Fibroblast of skin of right biceps (primary cell): Measurements from ENCODE around the gene BAZ1B.
"Not testable (repeated sequence)": the region's sequence is repeated elsewhere in the genome, so short reads cannot be mapped to it uniquely, and the experiment has no call there.

Experiments
- DNase-seq: peaks from one replicate; pipeline ENCODE4 v3.0.0-alpha.2; 2013

Gene BAZ1B

DNA sequence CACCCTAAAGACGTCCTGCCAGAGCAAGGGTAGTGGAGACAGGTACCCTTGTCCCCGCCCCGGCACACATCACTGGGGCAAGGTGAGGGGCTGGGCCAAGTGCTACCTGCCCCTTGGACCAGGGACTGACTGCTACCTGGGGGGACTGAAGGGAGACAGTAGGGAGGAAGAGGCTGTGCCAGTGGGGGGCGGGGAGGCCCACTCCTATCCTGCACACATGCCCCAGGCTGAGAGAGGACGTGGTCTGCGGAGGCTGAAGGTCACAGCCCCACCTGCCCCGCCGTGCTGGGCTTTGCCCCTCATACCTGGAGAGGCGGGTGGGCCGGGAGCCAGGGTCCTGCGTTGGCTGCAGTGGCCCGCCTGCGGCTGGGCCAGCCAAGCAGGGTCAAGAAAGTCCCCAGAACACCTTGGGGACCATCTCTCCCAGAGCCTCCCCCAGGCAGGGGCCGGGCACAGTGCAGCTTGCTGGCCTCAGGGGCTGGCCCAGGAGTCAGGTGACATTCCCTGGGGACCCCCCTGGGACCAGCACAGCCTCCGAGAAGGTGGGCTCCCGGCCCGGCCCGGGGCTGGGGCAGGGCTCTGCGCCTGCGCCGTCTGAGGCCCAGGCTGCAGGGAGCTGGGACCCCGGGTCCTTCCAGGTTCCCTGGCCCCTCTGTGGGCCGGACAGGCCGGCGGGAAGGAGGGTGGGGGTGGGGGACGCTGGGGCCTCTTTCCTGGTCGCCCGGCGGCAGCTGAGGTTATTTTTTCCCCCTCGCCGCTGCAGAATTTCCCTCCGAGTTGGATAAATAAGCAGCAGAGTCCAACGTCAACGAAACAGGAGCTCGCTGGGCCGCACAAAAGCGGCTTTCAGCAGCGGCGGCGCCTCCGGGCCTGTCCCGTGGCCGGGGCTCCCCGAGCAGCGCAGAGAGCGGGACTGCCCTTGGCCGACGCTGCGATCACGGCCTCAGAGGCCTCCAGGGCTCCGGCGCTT lies 98.3 kb downstream of the BAZ1B start:
- peak; percentile 16 for DNase-seq

DNA sequence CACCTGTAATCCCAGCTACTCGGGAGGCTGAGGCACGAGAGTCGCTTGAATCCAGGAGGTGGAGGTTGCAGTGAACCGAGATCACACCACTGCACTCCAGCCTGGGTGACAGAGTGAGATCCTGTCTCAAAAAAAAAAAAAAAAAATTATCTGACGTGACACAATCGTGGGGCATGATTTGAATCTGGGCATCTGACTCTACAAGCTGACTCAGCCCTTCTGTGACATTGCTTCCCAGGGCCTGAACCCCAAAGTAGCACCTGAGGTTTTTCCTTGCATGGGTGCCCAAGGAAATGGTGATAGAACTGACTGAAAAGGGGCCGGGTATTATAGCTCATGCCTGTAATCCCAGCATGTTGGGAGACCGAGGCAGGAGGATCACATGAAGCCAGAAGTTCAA lies 101.5 kb downstream of the BAZ1B start:
- not testable (repeated sequence) for DNase-seq

GRCh38 chr7:73420016-73420415 lies 102.1 kb downstream of the BAZ1B start:
- peak; percentile 16 for DNase-seq

GRCh38 chr7:73418113-73418703 lies 103.9 kb downstream of the BAZ1B start:
- no peak for DNase-seq

DNA sequence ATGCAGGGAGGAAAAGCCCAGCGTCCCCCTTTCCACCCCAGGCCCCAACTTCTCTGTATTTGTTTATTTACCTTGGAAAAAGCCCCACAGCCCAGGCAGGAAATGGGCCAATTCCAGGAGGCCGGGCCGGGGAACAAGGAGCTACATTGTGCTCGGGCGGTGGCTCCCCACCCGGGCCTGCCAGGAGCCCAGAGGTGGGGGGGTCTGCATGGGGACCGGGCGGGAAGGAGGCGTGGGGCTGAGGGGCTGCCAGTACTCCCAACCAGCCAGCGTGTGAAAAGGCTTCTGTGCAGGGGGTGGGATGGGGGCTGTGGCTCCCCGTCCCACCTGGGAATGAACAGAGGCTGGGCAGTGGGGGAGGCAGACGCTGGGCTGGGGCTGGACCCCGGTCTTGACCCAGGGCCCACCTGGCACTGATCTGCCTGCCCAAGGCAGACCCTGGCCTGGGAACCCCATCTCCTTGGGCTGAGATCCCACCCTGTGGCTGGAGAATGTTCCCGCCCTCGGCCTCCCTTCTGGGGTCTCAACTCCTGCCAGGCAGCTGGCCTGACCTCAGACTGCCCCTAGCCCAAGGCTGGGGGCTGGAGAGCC lies 111.5 kb downstream of the BAZ1B start:
- DNase-seq = peak; percentile 21

DNA sequence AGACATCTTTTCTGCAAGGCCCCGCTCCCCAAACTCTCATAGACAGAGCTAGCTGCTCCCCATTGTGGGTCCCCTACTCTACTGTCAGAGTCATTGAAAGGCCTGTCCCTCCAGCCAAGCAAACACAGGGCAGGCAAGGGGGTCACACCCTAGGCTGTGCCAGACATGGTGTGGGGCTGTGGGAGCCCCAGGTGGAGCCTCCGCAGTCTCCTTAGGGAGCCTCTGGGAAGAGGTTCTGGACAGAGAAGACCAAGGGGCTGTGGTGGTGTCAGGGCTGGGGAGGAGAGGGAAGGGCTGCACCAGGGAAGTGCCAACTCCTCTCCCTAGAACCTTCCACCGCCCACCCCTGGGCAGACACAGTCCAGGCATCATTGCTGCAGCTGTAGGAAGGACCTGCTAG lies 117.2 kb downstream of the BAZ1B start:
- DNase-seq = not testable (repeated sequence)

- peak; percentile 73 for DNase-seq
Observed at GRCh38 chr7:73399185-73400050, 122.7 kb downstream of the BAZ1B start.

GRCh38 chr7:73397521-73398281 lies 124.4 kb downstream of the BAZ1B start:
- DNase-seq = no peak

DNA sequence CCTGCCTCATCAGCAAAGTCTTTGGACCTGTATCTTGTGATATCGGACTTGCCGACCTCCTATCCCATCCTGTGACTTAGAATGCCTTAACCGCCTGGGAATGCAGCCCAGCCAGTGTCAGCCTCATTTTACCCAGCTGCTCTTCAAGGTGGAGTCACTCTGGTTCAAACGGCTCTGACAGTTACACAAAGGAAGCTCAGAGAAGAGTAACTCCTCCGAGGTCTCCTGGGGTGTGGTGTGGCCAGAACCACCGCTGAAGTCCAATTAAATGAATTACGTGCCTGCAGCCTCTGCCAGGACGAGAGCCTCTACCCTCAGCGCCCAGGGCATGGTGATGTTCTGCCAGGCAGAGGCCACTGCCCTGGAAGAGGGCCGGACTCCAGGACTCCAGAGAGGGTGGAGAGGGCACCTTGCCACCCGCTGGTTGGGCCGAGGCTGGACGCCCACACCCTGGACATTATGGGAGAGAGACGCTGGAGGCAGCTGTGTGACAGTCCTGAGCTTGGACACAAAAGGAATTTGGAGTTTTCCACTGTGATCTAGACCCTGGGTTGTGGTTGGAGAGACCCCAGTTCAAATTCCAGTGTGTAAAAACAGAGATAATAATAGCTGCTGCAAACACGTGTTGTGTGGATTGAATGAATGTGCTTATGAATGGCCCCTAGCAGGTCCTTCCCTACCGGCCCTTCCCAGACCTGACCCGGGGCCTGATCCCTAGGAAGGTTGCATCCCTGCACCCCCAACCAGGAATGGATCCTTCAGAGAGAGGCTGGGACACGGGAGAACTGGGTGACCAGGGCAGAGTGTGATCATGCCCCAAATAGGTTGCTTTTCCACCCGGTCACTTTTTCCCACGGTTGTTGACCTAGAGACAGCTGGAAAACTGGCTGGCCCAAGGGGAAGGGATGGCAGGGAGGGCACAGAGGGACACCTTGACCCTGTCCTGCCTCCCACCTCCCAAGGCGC lies 126.3 kb downstream of the BAZ1B start:
- DNase-seq = no peak

- no peak for DNase-seq
Observed at GRCh38 chr7:73394422-73394821, 127.7 kb downstream of the BAZ1B start.

DNA sequence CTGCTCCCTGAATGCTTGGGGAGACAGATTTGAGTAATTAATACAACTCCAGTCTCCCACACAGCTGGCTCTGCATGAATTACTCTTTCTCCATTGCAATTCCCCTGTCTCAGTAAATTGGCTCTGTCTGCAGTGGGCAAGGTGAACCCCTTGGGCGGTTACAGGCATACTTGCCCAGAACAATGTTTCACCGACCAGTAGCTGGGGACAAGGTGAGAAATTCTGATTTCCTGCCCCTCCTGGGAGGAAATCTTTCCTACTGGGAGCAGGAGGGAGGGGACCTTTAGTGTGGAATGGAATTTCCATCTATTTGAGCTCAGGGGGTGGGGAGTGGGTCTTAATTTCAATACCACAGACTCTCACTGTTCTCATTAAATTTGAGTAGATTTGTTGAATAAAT lies 130.7 kb downstream of the BAZ1B start:
- DNase-seq = no peak
